H1 (cell line): ENCODE data around the gene TP53BP2. TPM values are rescaled to one million over a fixed set of nuclear protein-coding genes. Genes with fewer than 3 reads are reported as not detected.

ENCODE experiments used
- CTCF ChIA-PET: fragments of 300-600 bp; sonication (Branson Sonifier 250); formaldehyde crosslinking; loops from one replicate; lab custom pipeline; 2021; ENCODE audit not compliant: partially characterized antibody; lab: Charles Lee
- POLR2A ChIA-PET: fragments of 300-600 bp; sonication (Branson Sonifier 250); formaldehyde crosslinking; loops from one replicate; lab custom pipeline; 2021; ENCODE audit warnings: inconsistent platforms; ENCODE audit not compliant: partially characterized antibody; lab: Charles Lee
- DNase-seq, 2 experiments: peaks; one replicate each; pipeline versions ENCODE4 v3.0.0 to v3.0.0-alpha.2; 2010 to 2022; ENCODE audit warnings: low spot score in 2 of 2, low read depth in 1 of 2, mixed read lengths in 1 of 2
- FAIRE-seq: peaks from 2 replicates; lab custom pipeline; 2011; peaks lifted over from hg19 to GRCh38; lab: Jason Lieb, UNC
- H2AFZ ChIP-seq: 2 replicates; pipeline ENCODE4 v1.8.1; 2012; ENCODE audit warnings: low read length, inconsistent platforms
- H2AK5ac ChIP-seq: 2 replicates; pipeline ENCODE4 v1.6.1; 2013; ENCODE audit warnings: low read depth, low read length
- H2BK120ac ChIP-seq: replicated peaks from 2 replicates; pipeline ENCODE3; 2013; ENCODE audit warnings: low read depth, low read length, inconsistent platforms
- H2BK12ac ChIP-seq: 2 replicates; pipeline ENCODE4 v1.6.1; 2013; ENCODE audit warnings: low read depth, low read length
- H2BK15ac ChIP-seq: 2 replicates; pipeline ENCODE4 v1.6.1; 2013; ENCODE audit warnings: low read length
- H2BK20ac ChIP-seq: 2 replicates; pipeline ENCODE4 v1.6.1; 2013; ENCODE audit warnings: low read length
- H2BK5ac ChIP-seq: 2 replicates; pipeline ENCODE4 v1.6.1; 2013; ENCODE audit warnings: low read depth, low read length
- H3K14ac ChIP-seq: 2 replicates; pipeline ENCODE4 v1.6.1; 2013; ENCODE audit warnings: inconsistent platforms; ENCODE audit not compliant: insufficient read length
- H3K18ac ChIP-seq: 2 replicates; pipeline ENCODE4 v1.6.1; 2013; ENCODE audit warnings: low read length; ENCODE audit errors: extremely low read depth
- H3K23ac ChIP-seq: 2 replicates; pipeline ENCODE4 v1.6.1; 2013; ENCODE audit warnings: inconsistent platforms; ENCODE audit not compliant: insufficient read length
- H3K23me2 ChIP-seq: 2 replicates; pipeline ENCODE4 v1.6.1; 2013; ENCODE audit warnings: low read depth, low read length
- H3K27ac ChIP-seq: 2 replicates; pipeline ENCODE4 v1.6.1; 2011; ENCODE audit warnings: low read depth, low read length, inconsistent platforms
- H3K27me3 ChIP-seq, 4 experiments: replicated peaks in 1 of 4; 1 replicate in 1 of 4; 2 replicates in 3 of 4; pipeline versions ENCODE4 v1.6.1 to v1.8.1; 2011 to 2013; ENCODE audit warnings: low read length in 3 of 4, mild to moderate bottlenecking in 3 of 4, inconsistent platforms in 2 of 4, mixed read lengths in 2 of 4, moderate library complexity in 1 of 4; ENCODE audit not compliant: control insufficient read depth in 3 of 4, insufficient read depth in 3 of 4; ENCODE audit errors: extremely low read depth in 1 of 4
- H3K36me3 ChIP-seq, 4 experiments: 2 replicates each; pipeline versions ENCODE4 v1.6.1 to v1.8.1; 2011 to 2013; ENCODE audit warnings: mild to moderate bottlenecking in 4 of 4, low read length in 3 of 4, moderate library complexity in 2 of 4, control low read depth in 1 of 4, inconsistent platforms in 1 of 4; ENCODE audit not compliant: insufficient read depth in 4 of 4, control insufficient read depth in 2 of 4
- H3K4ac ChIP-seq: replicated peaks from 2 replicates; pipeline ENCODE3; 2013; ENCODE audit warnings: low read length, low read depth, mixed read lengths, inconsistent platforms; ENCODE audit not compliant: insufficient read length
- H3K4me1 ChIP-seq, 4 experiments: replicated peaks in 1 of 4; 1 replicate in 1 of 4; 2 replicates in 3 of 4; pipeline versions ENCODE4 v1.6.1 to v1.8.1; 2011 to 2013; ENCODE audit warnings: low read length in 3 of 4, inconsistent platforms in 2 of 4, mixed read lengths in 1 of 4; ENCODE audit not compliant: insufficient read depth in 4 of 4, control insufficient read depth in 3 of 4
- H3K4me2 ChIP-seq, 2 experiments: 2 replicates each; pipeline versions ENCODE4 v1.6.1 to v1.8.1; 2011 to 2013; ENCODE audit warnings: low read depth in 2 of 2, low read length in 2 of 2, control low read depth in 1 of 2, inconsistent platforms in 1 of 2, mild to moderate bottlenecking in 1 of 2; ENCODE audit not compliant: insufficient read depth in 1 of 2
- H3K4me3 ChIP-seq, 4 experiments: fragments of 200-600, 300-600 bp in 1 of 4; sonication (generic), shearing (Covaris generic), sonication (Bioruptor Twin) in 1 of 4; 2 replicates each; pipeline versions ENCODE4 v1.5.1 to v1.8.1; 2011 to 2016; ENCODE audit warnings: low read length in 4 of 4, low read depth in 3 of 4, control low read depth in 2 of 4, inconsistent platforms in 2 of 4, mild to moderate bottlenecking in 2 of 4, mixed read lengths in 1 of 4, moderate library complexity in 1 of 4; ENCODE audit not compliant: insufficient read depth in 2 of 4; ENCODE audit errors: extremely low read depth in 1 of 4
- H3K56ac ChIP-seq: replicated peaks from 2 replicates; pipeline ENCODE3; 2013; ENCODE audit warnings: low read depth, mild to moderate bottlenecking, mixed read lengths, low read length, inconsistent platforms; ENCODE audit not compliant: insufficient read length
- H3K79me1 ChIP-seq: 2 replicates; pipeline ENCODE4 v1.6.1; 2013; ENCODE audit warnings: low read depth, low read length, control low read depth
- H3K79me2 ChIP-seq, 2 experiments: 2 replicates each; pipeline versions ENCODE4 v1.6.1 to v1.8.1; 2012 to 2013; ENCODE audit warnings: low read length in 2 of 2, mild to moderate bottlenecking in 2 of 2, inconsistent platforms in 1 of 2; ENCODE audit not compliant: insufficient read depth in 2 of 2, control insufficient read depth in 1 of 2
- H3K9ac ChIP-seq, 4 experiments: replicated peaks in 1 of 4; 1 replicate in 1 of 4; 2 replicates in 3 of 4; pipeline versions ENCODE4 v1.6.1 to v1.8.1; 2011 to 2013; ENCODE audit warnings: low read depth in 3 of 4, low read length in 3 of 4, control low read depth in 2 of 4, mild to moderate bottlenecking in 2 of 4, moderate library complexity in 2 of 4, inconsistent platforms in 1 of 4; ENCODE audit errors: extremely low read depth in 1 of 4
- H3K9me3 ChIP-seq, 2 experiments: 2 replicates each; pipeline versions ENCODE4 v1.6.1 to v1.8.1; 2012 to 2013; ENCODE audit warnings: mild to moderate bottlenecking in 2 of 2, moderate library complexity in 2 of 2, control low read depth in 1 of 2, inconsistent platforms in 1 of 2, low read depth in 1 of 2, low read length in 1 of 2, mixed read lengths in 1 of 2; ENCODE audit not compliant: insufficient read depth in 2 of 2
- H4K20me1 ChIP-seq, 2 experiments: replicated peaks in 1 of 2; 2 replicates each; pipeline versions ENCODE3 to v1.8.1; 2011 to 2013; ENCODE audit warnings: inconsistent platforms in 2 of 2, low read length in 2 of 2, mild to moderate bottlenecking in 1 of 2; ENCODE audit not compliant: insufficient read depth in 2 of 2, control insufficient read depth in 1 of 2
- H4K5ac ChIP-seq: 2 replicates; pipeline ENCODE4 v1.6.1; 2013; ENCODE audit warnings: low read length, low read depth, mixed read lengths, inconsistent platforms; ENCODE audit not compliant: insufficient read length
- H4K8ac ChIP-seq: 2 replicates; pipeline ENCODE4 v1.8.0; 2013; ENCODE audit warnings: mild to moderate bottlenecking, moderate library complexity, low read length, inconsistent platforms; ENCODE audit not compliant: insufficient read depth; ENCODE audit errors: extremely low read depth
- H4K91ac ChIP-seq: replicated peaks from 2 replicates; pipeline ENCODE3; 2013; ENCODE audit warnings: low read length, mixed read lengths, inconsistent platforms; ENCODE audit not compliant: insufficient read length
- JUND ChIP-seq: IDR thresholded peaks from 2 replicates; pipeline ENCODE4 v1.6.1; 2011; ENCODE audit warnings: mild to moderate bottlenecking, improper control_type of control experiment, low read length
- KDM1A ChIP-seq: fragments of 200-600, 300-600 bp; sonication (generic); IDR thresholded peaks from 2 replicates; pipeline ENCODE4 v1.7.1; 2016; ENCODE audit warnings: mild to moderate bottlenecking, low read length, borderline replicate concordance
- WGBS, 2 experiments: shearing (Covaris generic) in 1 of 2; methylation state at CpG; one replicate each; pipeline versions ENCODE4 v1.1.6 to v1.1.7; 2013 to 2015; ENCODE audit warnings: low lambda C conversion rate in 2 of 2, mixed read lengths in 2 of 2, inconsistent platforms in 1 of 2, low coverage in 1 of 2, missing lambda C conversion rate in 1 of 2; ENCODE audit not compliant: insufficient replicate concordance in 2 of 2, insufficient coverage in 1 of 2, insufficient read length in 1 of 2; ENCODE audit errors: extremely low coverage in 1 of 2, missing lambda C conversion rate in 1 of 2; 5-methylcytosine and 5-hydroxymethylcytosine counted together
- polyA plus RNA-seq, 7 experiments: library from polyadenylated mRNA; depleted of rRNA in 3 of 7; stranded (reverse) in 5 of 7; unstranded in 2 of 7; fragments of >200 nt in 5 of 7; fragments of 200-250 nt in 2 of 7; gene quantifications; 1 replicate in 5 of 7; 2 replicates in 1 of 7; 4 replicates in 1 of 7; pipeline versions ENCODE4 v1.2.1 to v1.2.3, GENCODE V29; 2011 to 2013; ENCODE audit warnings: missing spikeins in 2 of 7, mixed read lengths in 2 of 7
- total RNA-seq: library from RNA; stranded (reverse); fragmentation: NEBNext Ultra II Directional; extraction: Animal tissue kit (Norgen Biotek cat#: 25700); gene quantifications from 2 replicates; pipeline ENCODE4 v1.2.1, GENCODE V29; 2021

The TP53BP2 gene
- total and polyA plus RNA-seq, 2 of the 8 experiments (the other 6 are each of a cell fraction or from before 2014, with no cell fraction given): 18.0 to 38.7 TPM

DNA sequence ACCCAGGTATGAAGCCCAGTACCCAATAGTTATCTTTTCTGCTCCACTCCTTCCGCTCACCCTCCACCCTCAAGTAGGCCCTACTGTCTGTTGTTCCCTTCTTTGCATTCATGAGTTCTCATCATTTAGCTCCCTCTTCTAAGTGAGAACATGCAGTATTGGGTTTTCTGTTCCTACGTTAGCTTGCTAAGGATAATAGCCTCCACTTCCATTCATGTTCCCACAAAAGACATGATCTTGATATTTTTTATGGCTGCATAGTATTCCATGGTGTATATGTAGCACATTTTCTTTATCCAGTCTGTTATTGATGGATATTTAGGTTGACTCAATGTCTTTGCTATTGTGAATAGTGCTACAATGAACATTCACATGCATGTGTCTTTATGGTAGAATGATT lies 2.8 kb upstream of the TP53BP2 start:
- H4K91ac ChIP-seq: no peak overlapping the region
- H3K36me3 ChIP-seq: no peaks in the 10 kb centered on the region
- H2BK5ac ChIP-seq: no peak overlapping the region
- no peak overlapping the region for H3K4me3 ChIP-seq
- no peak overlapping the region for H3K27ac ChIP-seq
- ChIA-PET POLR2A (interaction anchor here (0.6 to 1.0 kb wide), 2 partner anchors 8 to 22 kb away, joined by 3 read pairs; no protein-coding TSS in a partner anchor), CTCF (no interaction called here)
- 88% methylated on average over 2 of the region's 2 CpGs; no CpG with 5 or more reads in 1 of the 2 experiments for WGBS, 2 experiments
- no peak overlapping the region for H2BK120ac ChIP-seq
- no peak overlapping the region for H3K4ac ChIP-seq
- no peak for FAIRE-seq
- no peak overlapping the region for H3K9ac ChIP-seq
- H3K4me1 ChIP-seq: no peaks in the 10 kb centered on the region; a peak in 3 of 7 replicates
- H4K20me1 ChIP-seq: peaks cover 4 to 7% of the 10 kb centered on the region in 2 experiments
- no peak overlapping the region for H2AK5ac ChIP-seq
- H3K23ac ChIP-seq: no peak overlapping the region
- no peak overlapping the region for H3K18ac ChIP-seq
- H3K23me2 ChIP-seq: peaks cover 3% of the 10 kb centered on the region; the same call in 1 of the 2 replicates
- H3K79me2 ChIP-seq: peaks cover 4 to 17% of the 10 kb centered on the region in 2 experiments; a peak in 3 of 4 replicates
- no peak overlapping the region for H2AFZ ChIP-seq
- no peak overlapping the region for H2BK15ac ChIP-seq
- H3K79me1 ChIP-seq: no peaks in the 10 kb centered on the region; the same call in 1 of the 2 replicates
- no peaks in the 10 kb centered on the region for H3K9me3 ChIP-seq
- no peak overlapping the region for H3K56ac ChIP-seq
- TF ChIP-seq JUND (no peak), KDM1A (0 out of 2 replicates have a peak, but pooled peaks have one; percentile 39)
- TF ChIP-seq, all 59 proteins: peak for 1
- no peak overlapping the region for H3K4me2 ChIP-seq
- H3K27me3 ChIP-seq: no peaks in the 10 kb centered on the region
- no peak overlapping the region for H2BK20ac ChIP-seq
- no peak overlapping the region for H2BK12ac ChIP-seq
- no peak overlapping the region for H3K14ac ChIP-seq
- H4K8ac ChIP-seq: no peak overlapping the region
- H4K5ac ChIP-seq: no peak overlapping the region
- no peak for DNase-seq
